Hair follicle dermal papilla cell (primary cell): ENCODE measurements around the gene KCTD11. TPM values are rescaled to one million over a fixed set of nuclear protein-coding genes. Genes with fewer than 3 reads are reported as not detected.

Source experiments
- small RNA-seq: library from RNA; depleted of rRNA; stranded (forward); fragments of <200 nt; gene quantifications from one replicate; pipeline ENCODE3, GENCODE V24; 2012
- total RNA-seq: library from RNA; depleted of rRNA; stranded (reverse); fragments of >200 nt; gene quantifications from 2 replicates; pipeline ENCODE4 v1.2.3, GENCODE V29; 2012

Gene KCTD11
- 12.2 and 15.8 TPM in 2 replicates for total RNA-seq

GRCh38 chr17:7351665-7352502, at the start of gene KCTD11:
Gene KCTD11 (plus strand): TSS chr17:7352162.

GRCh38 chr17:7306911-7307685, 44.9 kb upstream of the KCTD11 start, which contains the start of gene EIF5A:
Gene EIF5A (plus strand): TSS chr17:7307628. CDS start chr17:7309636, 2,008 bp downstream.

GRCh38 chr17:7314719-7315569, 37.0 kb upstream of the KCTD11 start, which contains the start of gene GPS2:
Gene GPS2 (minus strand): TSS chr17:7315360. CDS start chr17:7315052, 308 bp downstream.

DNA sequence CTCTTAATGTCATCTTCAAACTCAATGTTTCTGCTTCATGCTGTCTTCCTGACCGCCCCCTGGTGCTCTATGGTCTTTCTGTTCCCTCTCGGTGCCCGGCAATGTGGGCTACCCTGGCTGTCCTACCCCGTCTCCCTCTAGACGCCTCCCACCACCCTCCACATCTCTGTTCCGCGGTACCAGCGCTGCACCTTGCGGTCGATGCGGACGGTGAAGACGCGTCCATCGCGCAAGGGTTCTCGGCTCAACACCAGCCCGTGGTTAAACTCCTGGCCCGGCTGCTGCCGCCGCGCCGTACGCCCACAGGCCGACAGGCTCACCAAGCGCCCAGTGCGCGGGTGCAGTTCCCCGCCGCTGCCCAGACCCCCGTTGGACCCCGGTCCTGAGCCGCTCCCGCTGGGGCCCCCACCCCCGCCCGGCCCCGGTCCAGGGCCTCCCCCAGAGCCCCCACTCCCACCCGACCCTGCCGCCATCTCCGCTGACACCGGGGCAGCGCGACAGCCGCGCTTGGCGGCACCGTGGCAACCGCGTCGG, 23.1 kb upstream of the KCTD11 start, which contains the start of gene NEURL4:
NEURL4 (minus strand) TSS at position 496 of the 534 bp plus-strand sequence; CDS start at position 473, 23 bp downstream.

GRCh38 chr17:7336240-7337175, 15.5 kb upstream of the KCTD11 start, which contains the start of gene ACAP1:
Gene ACAP1 (plus strand): TSS chr17:7336529. CDS start chr17:7336735, 206 bp downstream.

DNA sequence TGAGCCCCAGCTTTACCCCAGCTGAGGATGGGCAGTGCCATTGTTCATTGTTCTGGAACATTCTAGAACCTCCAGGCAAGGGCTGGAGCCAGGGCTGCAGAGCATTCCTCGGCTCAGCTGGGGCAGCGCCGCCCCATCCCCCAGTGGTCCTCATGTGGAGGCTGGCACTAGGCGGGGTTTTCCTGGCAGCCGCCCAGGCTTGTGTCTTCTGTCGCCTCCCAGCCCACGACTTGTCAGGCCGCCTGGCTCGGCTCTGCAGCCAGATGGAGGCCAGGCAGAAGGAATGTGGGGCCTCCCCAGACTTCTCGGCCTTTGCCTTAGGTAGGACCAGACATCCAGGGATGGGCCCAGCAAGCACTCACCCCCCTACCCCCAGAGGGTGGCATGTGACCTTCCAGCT, 3.1 kb downstream of the KCTD11 start, which contains the start of gene TMEM95:
TMEM95 (plus strand) TSS at position 104 of the 400 bp plus-strand sequence; CDS start at position 153, 49 bp downstream.

DNA sequence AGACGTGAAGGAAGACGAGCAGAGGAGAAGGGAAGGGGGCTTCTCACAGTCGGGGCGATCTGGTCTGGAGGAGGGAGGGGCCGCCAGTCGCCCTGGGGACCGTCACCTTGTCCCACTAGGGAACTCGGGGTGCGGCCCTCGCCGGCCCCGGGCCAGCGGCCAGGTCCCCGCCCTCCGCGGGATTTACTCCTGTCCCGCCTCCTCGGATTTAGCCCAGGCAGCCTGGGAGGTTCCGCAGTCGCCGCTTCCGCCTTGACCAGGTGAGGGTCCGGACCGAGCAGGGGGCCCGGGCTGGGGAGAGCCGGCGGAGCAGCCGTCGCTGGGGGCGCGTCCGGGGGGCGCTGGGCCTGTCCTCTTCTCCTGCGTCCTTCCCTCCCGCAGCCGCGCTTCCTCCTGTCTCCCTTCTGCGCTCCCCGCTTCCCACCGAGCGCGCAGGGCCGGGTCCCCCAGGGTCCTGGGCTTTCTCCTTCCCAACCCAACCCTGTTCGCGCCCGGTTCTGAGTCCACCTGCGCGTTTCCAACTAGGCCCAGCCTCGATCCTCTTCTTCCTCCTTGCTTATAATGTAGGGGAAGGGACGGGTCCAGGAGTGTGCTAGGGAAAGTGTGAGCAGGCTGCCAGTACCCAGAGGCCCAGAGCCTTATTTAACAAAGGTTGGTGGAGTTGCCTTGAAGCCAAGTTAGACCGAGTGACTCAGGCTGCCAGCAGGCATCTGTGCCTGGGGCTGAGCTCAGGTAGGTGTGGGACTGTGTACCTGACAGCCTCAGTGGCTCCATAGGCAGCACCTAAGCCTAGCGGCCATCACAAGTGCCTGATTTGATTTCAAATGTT, 29.1 kb downstream of the KCTD11 start, which contains the start of gene TNK1:
TNK1 (plus strand) TSS at position 235 of the 829 bp plus-strand sequence. CDS start 1,838 bp downstream, outside the sequence.

DNA sequence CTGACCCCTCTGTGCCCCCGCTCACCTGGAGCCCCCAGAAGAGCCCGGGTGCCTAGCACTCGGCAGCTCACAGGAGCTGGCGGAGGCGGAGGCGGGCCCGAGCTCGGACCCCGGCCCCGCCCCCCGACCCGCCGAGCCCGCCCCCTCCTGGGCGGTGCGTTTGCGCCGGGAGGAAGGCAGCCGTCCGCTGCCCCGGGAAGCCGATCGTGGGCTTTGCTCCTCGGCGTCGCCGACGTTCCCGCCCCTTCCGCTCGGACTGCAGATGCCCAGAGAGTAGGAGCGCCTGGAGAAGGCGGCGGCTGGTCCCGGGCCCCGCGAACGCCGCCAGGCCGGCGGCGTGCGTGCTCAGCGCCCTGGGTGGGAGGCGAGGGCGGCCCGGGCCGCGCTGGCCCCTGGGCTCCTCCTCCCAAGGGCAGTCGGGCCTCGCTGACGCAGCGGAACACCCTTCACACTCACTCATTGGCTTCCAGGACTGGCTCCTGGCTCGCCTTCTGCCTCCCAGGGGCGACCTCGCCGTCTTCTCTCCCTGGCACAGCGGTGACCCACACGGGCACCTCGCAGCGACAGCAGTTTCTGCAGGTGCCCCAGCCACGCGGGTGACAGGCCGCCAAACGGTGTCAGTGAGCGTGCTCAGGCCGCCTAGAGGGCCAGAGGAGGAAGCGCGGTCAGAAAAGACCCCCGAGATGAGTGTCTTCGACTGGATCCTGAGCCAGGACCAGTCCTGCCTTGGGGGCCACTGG, 42.7 kb downstream of the KCTD11 start, which contains the start of gene PLSCR3:
PLSCR3 (minus strand) TSS at position 74 of the 740 bp plus-strand sequence. CDS start 415 bp downstream, outside the sequence.

DNA sequence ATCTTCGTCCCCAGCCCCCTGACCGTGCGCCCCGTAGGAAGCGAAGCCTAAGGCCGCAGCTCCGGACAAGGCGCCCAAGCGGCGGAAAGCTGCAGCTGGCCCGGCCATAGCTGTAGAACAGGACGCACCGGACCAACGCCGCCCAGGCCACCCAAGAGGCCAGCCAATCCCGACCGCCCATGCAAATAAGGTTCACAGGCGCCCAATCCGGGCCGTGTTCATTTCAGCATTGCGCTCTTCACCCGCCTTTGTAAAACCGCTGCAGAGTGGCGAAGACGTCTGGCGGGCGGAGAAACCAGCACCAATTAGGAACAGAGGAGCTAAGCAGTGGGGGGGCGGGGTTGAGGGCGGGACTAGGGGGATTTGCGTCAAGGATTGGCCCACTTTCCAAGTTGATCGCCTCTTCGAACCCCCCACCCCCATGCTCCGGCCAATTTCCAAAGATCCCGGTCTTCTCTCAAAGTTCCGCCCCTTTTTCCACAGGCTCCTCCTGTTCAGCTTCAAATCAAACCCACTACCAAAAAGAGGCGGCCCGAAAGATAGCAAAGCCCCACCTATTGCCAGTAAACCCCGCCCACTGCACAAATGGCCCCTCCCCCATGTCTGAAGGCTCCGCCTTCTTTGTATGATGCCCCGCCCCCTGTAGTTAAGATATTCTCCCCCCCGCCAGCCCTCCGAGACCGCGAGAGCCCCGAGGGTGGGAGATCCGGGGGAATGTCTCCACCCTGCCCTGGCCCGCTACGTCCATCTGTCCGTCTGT, 52.2 kb downstream of the KCTD11 start, which contains the start of gene TMEM256:
TMEM256 (minus strand) TSS at position 121 of the 760 bp plus-strand sequence; CDS start at position 108, 13 bp downstream.

Small RNA genes within 50 kb of the gene (small RNA-seq; reads per million reads assigned to genes)
- not detected for gene AC026954.2

Other genes starting within 250 kb of the KCTD11 start
- not detected in 2 replicates for gene ASGR2, start 237.3 kb upstream of the KCTD11 start, total RNA-seq
- 0.36 and 0.49 TPM in 2 replicates for gene ASGR1, start 172.8 kb upstream of the KCTD11 start, total RNA-seq
- gene DLG4, start 132.3 kb upstream of the KCTD11 start, total RNA-seq = 17.4 and 18.9 TPM in 2 replicates
- gene ACADVL, start 132.2 kb upstream of the KCTD11 start, total RNA-seq = 164 and 197 TPM in 2 replicates
- 112 and 113 TPM in 2 replicates for gene DVL2, start 117.6 kb upstream of the KCTD11 start, total RNA-seq
- 55.7 and 66.2 TPM in 2 replicates for gene PHF23, start 112.7 kb upstream of the KCTD11 start, total RNA-seq
- 173 and 278 TPM in 2 replicates for gene GABARAP, start 109.7 kb upstream of the KCTD11 start, total RNA-seq
- 36.0 and 41.2 TPM in 2 replicates for gene CTDNEP1, start 100.4 kb upstream of the KCTD11 start, total RNA-seq
- gene ELP5, start 99.9 kb upstream of the KCTD11 start, total RNA-seq = 34.9 and 40.7 TPM in 2 replicates
- gene CLDN7, start 89.7 kb upstream of the KCTD11 start, total RNA-seq = 0.24 and 1.8 TPM in 2 replicates
- gene SLC2A4, start 70.4 kb upstream of the KCTD11 start, total RNA-seq = under 0.01 and 0.12 TPM in 2 replicates
- gene YBX2, start 57.5 kb upstream of the KCTD11 start, total RNA-seq = not detected in 2 replicates
- gene EIF5A, start 44.5 kb upstream of the KCTD11 start, total RNA-seq = 428 and 632 TPM in 2 replicates
- gene GPS2, start 36.8 kb upstream of the KCTD11 start, total RNA-seq = 52.0 and 53.2 TPM in 2 replicates
- gene NEURL4, start 22.8 kb upstream of the KCTD11 start, total RNA-seq = 16.2 TPM in 2 replicates
- gene ACAP1, start 15.6 kb upstream of the KCTD11 start, total RNA-seq = 0.97 TPM in 1 of 2 replicates, not detected in the other
- gene TMEM95, start 3.0 kb downstream of the KCTD11 start, total RNA-seq = not detected in 2 replicates
- 1.7 and 2.4 TPM in 2 replicates for gene TNK1, start 28.9 kb downstream of the KCTD11 start, total RNA-seq
- gene PLSCR3, start 42.4 kb downstream of the KCTD11 start, total RNA-seq = 26.6 and 29.9 TPM in 2 replicates
- 39.9 and 61.1 TPM in 2 replicates for gene TMEM256, start 51.9 kb downstream of the KCTD11 start, total RNA-seq
- gene NLGN2, start 55.7 kb downstream of the KCTD11 start, total RNA-seq = 16.9 TPM in 2 replicates
- gene SPEM1, start 68.2 kb downstream of the KCTD11 start, total RNA-seq = not detected in 2 replicates
- gene SPEM2, start 73.5 kb downstream of the KCTD11 start, total RNA-seq = not detected in 2 replicates
- not detected in 2 replicates for gene SPEM3, start 76.7 kb downstream of the KCTD11 start, total RNA-seq
- gene TMEM102, start 83.3 kb downstream of the KCTD11 start, total RNA-seq = 2.3 and 4.5 TPM in 2 replicates
- 0.97 and 1.8 TPM in 2 replicates for gene FGF11, start 87.3 kb downstream of the KCTD11 start, total RNA-seq
- gene CHRNB1, start 92.9 kb downstream of the KCTD11 start, total RNA-seq = 6.2 and 7.5 TPM in 2 replicates
- gene ZBTB4, start 127.5 kb downstream of the KCTD11 start, total RNA-seq = 54.8 TPM in 2 replicates
- gene SLC35G6, start 129.3 kb downstream of the KCTD11 start, total RNA-seq = not detected in 2 replicates
- gene POLR2A, start 132.2 kb downstream of the KCTD11 start, total RNA-seq = 98.0 and 120 TPM in 2 replicates
- gene TNFSF12, start 196.9 kb downstream of the KCTD11 start, total RNA-seq = 12.2 and 20.2 TPM in 2 replicates
- 1.2 and 1.5 TPM in 2 replicates for gene TNFSF13, start 206.6 kb downstream of the KCTD11 start, total RNA-seq
- gene SENP3, start 209.8 kb downstream of the KCTD11 start, total RNA-seq = 66.4 and 68.7 TPM in 2 replicates
- gene CD68, start 227.5 kb downstream of the KCTD11 start, total RNA-seq = 25.3 and 43.4 TPM in 2 replicates
- gene MPDU1, start 231.7 kb downstream of the KCTD11 start, total RNA-seq = 63.1 and 88.3 TPM in 2 replicates
- 0.12 and 0.49 TPM in 2 replicates for gene SOX15, start 237.9 kb downstream of the KCTD11 start, total RNA-seq